Choroid plexus epithelial cell (primary cell): ENCODE results near the gene ARL6.

Experiments used
- DNase-seq: peaks from one replicate; pipeline ENCODE4 v3.0.0-alpha.2; 2010; ENCODE audit warnings: low read depth
- H3K4me3 ChIP-seq: 2 replicates; pipeline ENCODE4 v1.5.1; 2011; ENCODE audit warnings: low read depth, mild to moderate bottlenecking, control low read depth, low read length, moderate library complexity
- CTCF ChIP-seq: conservative IDR thresholded peaks from 2 replicates; pipeline ENCODE4 v1.5.1; 2011; ENCODE audit warnings: low read depth, mild to moderate bottlenecking, control low read depth, inconsistent platforms, low read length, moderate library complexity

ARL6 gene

GRCh38 chr3:97821287-97821773, 56.8 kb downstream of the ARL6 start:
- DNase-seq, result peak; percentile 77
- peak; percentile 26 for TF ChIP-seq CTCF
- peak overlapping the region; percentile 84 for H3K4me3 ChIP-seq

GRCh38 chr3:97821774-97822358, 57.3 kb downstream of the ARL6 start, which contains the start of gene CRYBG3:
CRYBG3 (plus strand) TSS chr3:97822011; CDS start chr3:97822207, 196 bp downstream.
- H3K4me3 ChIP-seq, result peak within 1 kb of the TSS; percentile 84
- TF ChIP-seq CTCF, result peak; percentile 48
- peak; percentile 83 for DNase-seq

- H3K4me3 ChIP-seq, result peak overlapping the region; percentile 84
- DNase-seq, result peak; percentile 58
- TF ChIP-seq CTCF, result no peak
Measured at GRCh38 chr3:97822359-97822775, 57.8 kb downstream of the ARL6 start.

GRCh38 chr3:97823046-97824004, 58.8 kb downstream of the ARL6 start:
- TF ChIP-seq CTCF, result no peak
- H3K4me3 ChIP-seq, result peak overlapping the region; percentile 84
- DNase-seq, result no peak

GRCh38 chr3:97825101-97825500, 60.5 kb downstream of the ARL6 start:
- no peak overlapping the region for H3K4me3 ChIP-seq
- peak; percentile 57 for DNase-seq
- no peak for TF ChIP-seq CTCF

- no peak for TF ChIP-seq CTCF
- peak; percentile 33 for DNase-seq
- H3K4me3 ChIP-seq, result no peak overlapping the region
Measured at GRCh38 chr3:97827741-97828471, 63.3 kb downstream of the ARL6 start.
